ENCODE results near the gene RCOR1.

The RCOR1 gene

GRCh38 chr14:102772781-102773570 is 180.5 kb downstream of the RCOR1 start:
- H3K4me3 Mint-ChIP-seq: no peak overlapping the region
- peaks cover 5% of the 10 kb centered on the region for H3K4me1 Mint-ChIP-seq
- no peak overlapping the region for H3K27ac Mint-ChIP-seq
- H3K27me3 Mint-ChIP-seq (ENCODE audit: low read depth): peaks cover 20% of the 10 kb centered on the region
- no peaks in the 10 kb centered on the region for H3K9me3 Mint-ChIP-seq
- no peaks in the 10 kb centered on the region for H3K36me3 Mint-ChIP-seq (ENCODE audit: low read depth)
- TF ChIP-seq CTCF (IDR thresholded peaks at IDR 0.05; ENCODE audit: unreplicated experiment in 3 of 3): no peak

- H3K4me3 Mint-ChIP-seq: peak overlapping the region in 2 of 3 experiments; percentile 23 to 57
- H3K27me3 Mint-ChIP-seq (ENCODE audit: low read depth): peaks cover 12% of the 10 kb centered on the region
- peak; percentile 72 to 75 (median 74) for TF ChIP-seq CTCF (IDR thresholded peaks at IDR 0.05; ENCODE audit: unreplicated experiment in 3 of 3)
- H3K27ac Mint-ChIP-seq: peak overlapping the region; percentile 60 to 72 (median 69)
- H3K9me3 Mint-ChIP-seq: no peaks in the 10 kb centered on the region
- H3K36me3 Mint-ChIP-seq (ENCODE audit: low read depth): no peaks in the 10 kb centered on the region
- H3K4me1 Mint-ChIP-seq: peaks cover 20% of the 10 kb centered on the region
These were observed 182.1 kb downstream of the RCOR1 start for GRCh38 chr14:102774391-102775153.

GRCh38 chr14:102775855-102776760 is 183.7 kb downstream of the RCOR1 start:
- Mint-ChIP-seq H3K9me3 (no peaks in the 10 kb centered on the region), H3K36me3 (ENCODE audit: low read depth) (no peaks in the 10 kb centered on the region), H3K4me1 (peaks cover 27% of the 10 kb centered on the region), H3K27ac (peak overlapping the region; percentile 70 to 87 (median 75)), H3K27me3 (ENCODE audit: low read depth) (peaks cover 4% of the 10 kb centered on the region), H3K4me3 (peak overlapping the region; percentile 77 to 87 (median 85))
- no peak for TF ChIP-seq CTCF (IDR thresholded peaks at IDR 0.05; ENCODE audit: unreplicated experiment in 3 of 3)

GRCh38 chr14:102776761-102777710 is 184.6 kb downstream of the RCOR1 start, which contains the start of gene TRAF3:
Gene TRAF3 (plus strand): TSS chr14:102777449. CDS start chr14:102870202, 92,753 bp downstream.
- H3K9me3 Mint-ChIP-seq: no peaks in the 10 kb centered on the region
- no peaks in the 10 kb centered on the region for H3K36me3 Mint-ChIP-seq (ENCODE audit: low read depth)
- H3K27me3 Mint-ChIP-seq (ENCODE audit: low read depth): peaks cover 4% of the 10 kb centered on the region
- peaks cover 27% of the 10 kb centered on the region for H3K4me1 Mint-ChIP-seq
- H3K4me3 Mint-ChIP-seq: peak within 1 kb of the TSS; percentile 78 to 94 (median 90)
- H3K27ac Mint-ChIP-seq: peak within 1 kb of the TSS; percentile 70 to 92 (median 80)
- TF ChIP-seq CTCF (IDR thresholded peaks at IDR 0.05; ENCODE audit: unreplicated experiment in 3 of 3): no peak
